SK-N-SH treated with all-trans-retinoic acid at 6 μM for 48 hours (cell line): ENCODE results near the gene NCF2.
"Not testable (repeated sequence)": the region's sequence is repeated elsewhere in the genome, so short reads cannot be mapped to it uniquely, and the experiment has no call there.

Experiments
- ATAC-seq: fragments of 200-7000 bp; cut with Tn5 transposase; 3 replicates; pipeline ENCODE4 v1.9.1; 2020; ENCODE audit warnings: mild to moderate bottlenecking, moderate library complexity
- ARNTL ChIP-seq: fragments of 450-650 bp; formaldehyde crosslinking; IDR thresholded peaks from 2 replicates; pipeline ENCODE4 v1.5.0; 2020; ENCODE audit warnings: low read depth, mild to moderate bottlenecking, moderate library complexity, borderline replicate concordance
- BACH2 ChIP-seq: fragments of 250-450 bp; sonication (Bioruptor Pico); IDR thresholded peaks from 2 replicates; pipeline ENCODE4 v1.9.0; 2021; ENCODE audit warnings: mild to moderate bottlenecking, borderline replicate concordance
- CSDC2 ChIP-seq: fragments of 250-450 bp; sonication (Bioruptor Pico); IDR thresholded peaks from 2 replicates; pipeline ENCODE4 v1.5.0; 2020; ENCODE audit warnings: mild to moderate bottlenecking, moderate library complexity
- ESRRG ChIP-seq: fragments of 250-450 bp; sonication (Bioruptor Pico); IDR thresholded peaks from 2 replicates; pipeline ENCODE4 v1.6.1; 2021; ENCODE audit warnings: mild to moderate bottlenecking
- GLIS3 ChIP-seq: fragments of 250-450 bp; sonication (Bioruptor Pico); IDR thresholded peaks from 2 replicates; pipeline ENCODE4 v1.5.0; 2020; ENCODE audit warnings: mild to moderate bottlenecking, moderate library complexity
- ISL1 ChIP-seq: fragments of 250-450 bp; sonication (Bioruptor Pico); IDR thresholded peaks from 2 replicates; pipeline ENCODE4 v2.1.2; 2022; ENCODE audit warnings: mild to moderate bottlenecking, moderate library complexity
- OSR1 ChIP-seq: fragments of 250-450 bp; sonication (Bioruptor Pico); IDR thresholded peaks from 2 replicates; pipeline ENCODE4 v1.8.0; 2022; ENCODE audit warnings: moderate library complexity, mild to moderate bottlenecking, inconsistent platforms
- PPARA ChIP-seq: fragments of 250-450 bp; sonication (Bioruptor Pico); IDR thresholded peaks from 2 replicates; pipeline ENCODE4 v1.5.0; 2020; ENCODE audit warnings: mild to moderate bottlenecking, borderline replicate concordance
- RARB ChIP-seq: fragments of 250-450 bp; sonication (Bioruptor Pico); IDR thresholded peaks from 2 replicates; pipeline ENCODE4 v1.8.0; 2021; ENCODE audit warnings: mild to moderate bottlenecking, moderate library complexity
- SNAI2 ChIP-seq: fragments of 250-450 bp; sonication (Bioruptor Pico); IDR thresholded peaks from 2 replicates; pipeline ENCODE4 v1.5.0; 2020; ENCODE audit warnings: mild to moderate bottlenecking, moderate library complexity
- TOX ChIP-seq: fragments of 250-450 bp; sonication (Bioruptor Pico); IDR thresholded peaks from 2 replicates; pipeline ENCODE4 v1.8.0; 2021; ENCODE audit warnings: mild to moderate bottlenecking, moderate library complexity, borderline replicate concordance
- ZC3H10 ChIP-seq: fragments of 250-450 bp; sonication (Bioruptor Pico); IDR thresholded peaks from 2 replicates; pipeline ENCODE4 v1.5.1; 2021; ENCODE audit warnings: mild to moderate bottlenecking, moderate library complexity
- ZFP3 ChIP-seq: fragments of 250-450 bp; sonication (Bioruptor Pico); IDR thresholded peaks from 2 replicates; pipeline ENCODE4 v1.5.0; 2020; ENCODE audit warnings: mild to moderate bottlenecking, moderate library complexity
- ZFP30 ChIP-seq: fragments of 450-650 bp; formaldehyde crosslinking; IDR thresholded peaks from 2 replicates; pipeline ENCODE4 v1.5.0; 2022; ENCODE audit warnings: mild to moderate bottlenecking, moderate library complexity
- ZNF565 ChIP-seq: fragments of 450-650 bp; formaldehyde crosslinking; conservative IDR thresholded peaks from 2 replicates; pipeline ENCODE4 v1.5.0; 2020; ENCODE audit warnings: low read depth, mild to moderate bottlenecking, moderate library complexity
- ZNF70 ChIP-seq: fragments of 450-650 bp; formaldehyde crosslinking; IDR thresholded peaks from 2 replicates; pipeline ENCODE4 v1.5.0; 2020; ENCODE audit warnings: mild to moderate bottlenecking, moderate library complexity
- TF ChIP-seq, protein P1 (sequence below): fragments of 250-450 bp; sonication (Bioruptor Pico); IDR thresholded peaks from 2 replicates; pipeline ENCODE4 v1.5.1; 2021; ENCODE audit warnings: mild to moderate bottlenecking, moderate library complexity
- TF ChIP-seq, protein P2 (sequence below): fragments of 250-450 bp; sonication (Bioruptor Pico); IDR thresholded peaks from 2 replicates; pipeline ENCODE4 v1.5.1; 2020; ENCODE audit warnings: low read depth, mild to moderate bottlenecking, moderate library complexity
- TF ChIP-seq, protein P3 (sequence below): fragments of 250-450 bp; sonication (Bioruptor Pico); IDR thresholded peaks from 2 replicates; pipeline ENCODE4 v1.8.0; 2020; ENCODE audit warnings: mild to moderate bottlenecking, moderate library complexity, borderline replicate concordance
- TF ChIP-seq, protein P4 (sequence below): fragments of 250-450 bp; sonication (Bioruptor Pico); IDR thresholded peaks from 2 replicates; pipeline ENCODE4 v1.5.0; 2020; ENCODE audit warnings: mild to moderate bottlenecking, moderate library complexity
- TF ChIP-seq, protein P5 (sequence below): fragments of 250-450 bp; sonication (Bioruptor Pico); IDR thresholded peaks from 2 replicates; pipeline ENCODE4 v1.8.0; 2021; ENCODE audit warnings: low read depth, mild to moderate bottlenecking, moderate library complexity, borderline replicate concordance

Gene NCF2

DNA sequence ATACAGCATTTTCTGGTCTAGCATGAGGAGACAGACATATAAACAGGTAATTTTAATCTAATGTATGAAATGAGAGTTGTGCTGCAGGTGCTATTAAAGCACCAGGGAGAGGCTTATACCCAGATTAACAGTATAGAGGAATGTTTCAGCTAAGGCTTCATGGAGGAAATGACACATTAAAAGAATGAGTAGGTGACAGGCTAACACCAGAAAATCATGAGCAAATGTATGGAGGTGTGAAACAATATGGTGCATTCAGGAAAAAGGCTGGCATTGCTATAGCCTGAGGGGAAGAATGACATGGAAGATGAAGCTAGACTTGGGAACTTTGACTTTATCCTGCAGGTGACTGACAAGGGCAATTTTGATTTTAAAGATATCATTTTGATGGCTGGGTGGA is 38.3 kb upstream of the NCF2 start:
- no peak for ATAC-seq
- TF ChIP-seq OSR1 (CRISPR knock-in tag): peak; percentile 71; the same call in 1 of the 2 replicates
- TF ChIP-seq ARNTL (CRISPR knock-in tag): no peak
- no peak for TF ChIP-seq PPARA (CRISPR knock-in tag)
- TF ChIP-seq, protein P1, sequence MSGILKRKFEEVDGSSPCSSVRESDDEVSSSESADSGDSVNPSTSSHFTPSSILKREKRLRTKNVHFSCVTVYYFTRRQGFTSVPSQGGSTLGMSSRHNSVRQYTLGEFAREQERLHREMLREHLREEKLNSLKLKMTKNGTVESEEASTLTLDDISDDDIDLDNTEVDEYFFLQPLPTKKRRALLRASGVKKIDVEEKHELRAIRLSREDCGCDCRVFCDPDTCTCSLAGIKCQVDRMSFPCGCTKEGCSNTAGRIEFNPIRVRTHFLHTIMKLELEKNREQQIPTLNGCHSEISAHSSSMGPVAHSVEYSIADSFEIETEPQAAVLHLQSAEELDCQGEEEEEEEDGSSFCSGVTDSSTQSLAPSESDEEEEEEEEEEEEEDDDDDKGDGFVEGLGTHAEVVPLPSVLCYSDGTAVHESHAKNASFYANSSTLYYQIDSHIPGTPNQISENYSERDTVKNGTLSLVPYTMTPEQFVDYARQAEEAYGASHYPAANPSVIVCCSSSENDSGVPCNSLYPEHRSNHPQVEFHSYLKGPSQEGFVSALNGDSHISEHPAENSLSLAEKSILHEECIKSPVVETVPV (CRISPR knock-in tag): no peak
- TF ChIP-seq SNAI2: no peak
- TF ChIP-seq GLIS3: no peak

DNA sequence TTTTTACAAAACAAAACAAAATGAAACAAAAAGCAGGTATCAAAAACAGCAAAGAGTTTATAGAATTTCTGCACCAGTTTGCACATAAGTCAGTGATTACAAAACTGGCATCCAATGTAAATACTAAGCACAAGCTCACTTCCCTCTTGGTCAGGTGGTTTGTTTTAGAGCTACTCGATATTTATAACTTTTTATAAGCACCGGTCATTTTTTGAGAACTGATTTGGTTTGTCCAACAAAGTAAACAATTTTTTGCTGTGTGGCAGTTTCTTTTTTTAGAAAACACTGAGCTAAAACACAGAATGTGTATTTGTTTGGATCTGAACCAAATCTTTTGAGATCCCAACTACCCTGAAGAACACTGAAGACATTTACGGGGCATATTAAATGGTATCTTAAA is 36.0 kb upstream of the NCF2 start:
- not testable (repeated sequence) for ATAC-seq

DNA sequence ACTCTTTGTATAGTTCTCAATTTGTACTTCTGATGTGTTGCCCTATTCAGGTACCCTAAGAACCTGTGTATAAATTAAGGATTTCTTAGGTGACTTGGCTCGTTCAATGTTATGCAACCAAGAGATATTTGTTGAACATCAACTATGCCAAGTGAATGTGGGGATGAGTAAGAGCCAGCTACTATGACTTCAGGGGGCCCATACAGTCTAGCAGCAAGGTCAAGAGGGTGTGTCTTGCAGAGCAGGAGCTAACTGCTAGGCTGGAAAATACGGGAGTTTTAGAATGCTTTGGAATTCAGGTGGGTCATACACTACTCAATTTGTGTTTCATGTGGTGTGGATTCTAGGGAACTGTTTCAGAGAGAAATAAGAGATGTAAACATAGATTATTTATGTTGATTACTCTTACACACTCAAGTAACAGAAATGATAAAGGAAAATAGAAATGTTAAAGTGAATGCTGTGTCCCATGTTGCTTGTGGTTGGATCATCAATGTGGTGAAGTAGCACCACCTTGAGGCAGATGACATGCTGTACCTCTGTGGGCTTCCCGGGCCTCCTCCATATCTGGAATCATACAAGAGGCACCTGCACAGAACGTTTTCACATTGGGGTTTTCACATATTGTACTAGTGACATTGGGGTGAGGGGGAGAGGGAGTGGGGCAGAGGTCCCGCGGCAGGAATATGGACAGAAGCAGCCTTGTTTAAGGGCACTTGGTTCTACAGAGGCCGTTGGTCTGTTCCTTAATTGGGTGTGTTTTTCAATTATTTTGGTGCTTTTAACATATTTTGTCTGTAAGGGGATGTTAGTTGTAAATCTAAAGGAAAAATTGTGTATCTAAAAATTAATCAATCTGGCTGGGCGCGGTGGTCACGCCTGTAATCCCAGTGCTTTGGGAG is 32.9 kb upstream of the NCF2 start:
- ATAC-seq: peak; percentile 98
- 0 out of 2 replicates have a peak, but pooled peaks have one; percentile 31 for TF ChIP-seq RARB (CRISPR knock-in tag)
- TF ChIP-seq ZNF565 (CRISPR knock-in tag): no peak

DNA sequence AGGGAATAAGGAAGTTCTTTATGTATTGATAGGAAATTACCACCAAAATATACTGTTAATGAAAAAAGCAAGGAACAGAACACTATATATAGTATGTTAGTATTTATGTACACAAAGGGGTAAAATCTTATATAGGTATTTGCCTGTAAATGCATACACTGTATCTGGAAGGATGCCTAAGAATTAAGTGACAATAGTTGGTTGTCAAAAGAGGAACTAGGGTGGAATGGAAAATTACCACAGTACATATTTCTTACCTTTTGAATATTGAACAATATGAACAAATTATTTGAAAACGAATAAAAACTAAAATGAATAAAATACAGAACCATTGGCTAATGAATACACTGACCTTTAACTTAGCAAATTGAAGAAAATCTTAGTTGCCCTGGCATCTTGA is 31.8 kb upstream of the NCF2 start:
- ATAC-seq: no peak
- TF ChIP-seq PPARA (CRISPR knock-in tag) (no peak), ZFP30 (CRISPR knock-in tag) (no peak), ZNF565 (CRISPR knock-in tag) (no peak), GLIS3 (no peak), ZFP3 (CRISPR knock-in tag) (no peak), ZC3H10 (CRISPR knock-in tag) (no peak), SNAI2 (no peak), CSDC2 (no peak), ISL1 (CRISPR knock-in tag) (no peak), RARB (CRISPR knock-in tag) (no peak), ESRRG (CRISPR knock-in tag) (no peak), ZNF70 (CRISPR knock-in tag) (no peak), TOX (CRISPR knock-in tag) (no peak)
- TF ChIP-seq, protein P2, sequence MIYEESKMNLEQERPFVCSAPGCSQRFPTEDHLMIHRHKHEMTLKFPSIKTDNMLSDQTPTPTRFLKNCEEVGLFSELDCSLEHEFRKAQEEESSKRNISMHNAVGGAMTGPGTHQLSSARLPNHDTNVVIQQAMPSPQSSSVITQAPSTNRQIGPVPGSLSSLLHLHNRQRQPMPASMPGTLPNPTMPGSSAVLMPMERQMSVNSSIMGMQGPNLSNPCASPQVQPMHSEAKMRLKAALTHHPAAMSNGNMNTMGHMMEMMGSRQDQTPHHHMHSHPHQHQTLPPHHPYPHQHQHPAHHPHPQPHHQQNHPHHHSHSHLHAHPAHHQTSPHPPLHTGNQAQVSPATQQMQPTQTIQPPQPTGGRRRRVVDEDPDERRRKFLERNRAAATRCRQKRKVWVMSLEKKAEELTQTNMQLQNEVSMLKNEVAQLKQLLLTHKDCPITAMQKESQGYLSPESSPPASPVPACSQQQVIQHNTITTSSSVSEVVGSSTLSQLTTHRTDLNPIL (CRISPR knock-in tag): no peak
- TF ChIP-seq, protein P3, sequence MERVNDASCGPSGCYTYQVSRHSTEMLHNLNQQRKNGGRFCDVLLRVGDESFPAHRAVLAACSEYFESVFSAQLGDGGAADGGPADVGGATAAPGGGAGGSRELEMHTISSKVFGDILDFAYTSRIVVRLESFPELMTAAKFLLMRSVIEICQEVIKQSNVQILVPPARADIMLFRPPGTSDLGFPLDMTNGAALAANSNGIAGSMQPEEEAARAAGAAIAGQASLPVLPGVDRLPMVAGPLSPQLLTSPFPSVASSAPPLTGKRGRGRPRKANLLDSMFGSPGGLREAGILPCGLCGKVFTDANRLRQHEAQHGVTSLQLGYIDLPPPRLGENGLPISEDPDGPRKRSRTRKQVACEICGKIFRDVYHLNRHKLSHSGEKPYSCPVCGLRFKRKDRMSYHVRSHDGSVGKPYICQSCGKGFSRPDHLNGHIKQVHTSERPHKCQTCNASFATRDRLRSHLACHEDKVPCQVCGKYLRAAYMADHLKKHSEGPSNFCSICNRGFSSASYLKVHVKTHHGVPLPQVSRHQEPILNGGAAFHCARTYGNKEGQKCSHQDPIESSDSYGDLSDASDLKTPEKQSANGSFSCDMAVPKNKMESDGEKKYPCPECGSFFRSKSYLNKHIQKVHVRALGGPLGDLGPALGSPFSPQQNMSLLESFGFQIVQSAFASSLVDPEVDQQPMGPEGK (CRISPR knock-in tag): no peak
- TF ChIP-seq, protein P4, sequence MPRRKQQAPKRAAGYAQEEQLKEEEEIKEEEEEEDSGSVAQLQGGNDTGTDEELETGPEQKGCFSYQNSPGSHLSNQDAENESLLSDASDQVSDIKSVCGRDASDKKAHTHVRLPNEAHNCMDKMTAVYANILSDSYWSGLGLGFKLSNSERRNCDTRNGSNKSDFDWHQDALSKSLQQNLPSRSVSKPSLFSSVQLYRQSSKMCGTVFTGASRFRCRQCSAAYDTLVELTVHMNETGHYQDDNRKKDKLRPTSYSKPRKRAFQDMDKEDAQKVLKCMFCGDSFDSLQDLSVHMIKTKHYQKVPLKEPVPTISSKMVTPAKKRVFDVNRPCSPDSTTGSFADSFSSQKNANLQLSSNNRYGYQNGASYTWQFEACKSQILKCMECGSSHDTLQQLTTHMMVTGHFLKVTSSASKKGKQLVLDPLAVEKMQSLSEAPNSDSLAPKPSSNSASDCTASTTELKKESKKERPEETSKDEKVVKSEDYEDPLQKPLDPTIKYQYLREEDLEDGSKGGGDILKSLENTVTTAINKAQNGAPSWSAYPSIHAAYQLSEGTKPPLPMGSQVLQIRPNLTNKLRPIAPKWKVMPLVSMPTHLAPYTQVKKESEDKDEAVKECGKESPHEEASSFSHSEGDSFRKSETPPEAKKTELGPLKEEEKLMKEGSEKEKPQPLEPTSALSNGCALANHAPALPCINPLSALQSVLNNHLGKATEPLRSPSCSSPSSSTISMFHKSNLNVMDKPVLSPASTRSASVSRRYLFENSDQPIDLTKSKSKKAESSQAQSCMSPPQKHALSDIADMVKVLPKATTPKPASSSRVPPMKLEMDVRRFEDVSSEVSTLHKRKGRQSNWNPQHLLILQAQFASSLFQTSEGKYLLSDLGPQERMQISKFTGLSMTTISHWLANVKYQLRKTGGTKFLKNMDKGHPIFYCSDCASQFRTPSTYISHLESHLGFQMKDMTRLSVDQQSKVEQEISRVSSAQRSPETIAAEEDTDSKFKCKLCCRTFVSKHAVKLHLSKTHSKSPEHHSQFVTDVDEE: no peak
- TF ChIP-seq, all 23 proteins: peak for 0

DNA sequence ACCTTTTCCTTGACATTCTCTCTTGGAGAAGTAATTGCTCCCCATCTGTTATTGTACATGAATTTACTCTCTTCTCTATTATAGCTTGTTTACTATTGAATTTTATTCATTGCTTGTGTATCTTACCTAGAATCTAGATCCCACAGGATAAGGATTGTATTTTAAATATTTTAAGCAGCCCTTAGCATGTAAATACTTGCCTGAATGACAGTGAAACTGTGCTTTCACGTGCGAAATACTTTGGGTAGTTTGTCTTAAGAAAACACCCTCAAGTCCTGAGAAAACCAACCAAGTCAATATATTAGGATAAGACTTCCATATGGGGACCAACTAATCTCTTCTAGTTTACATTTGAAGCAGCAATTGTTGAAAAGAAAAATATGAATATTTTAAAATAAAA is 30.1 kb upstream of the NCF2 start:
- ATAC-seq: no peak
- no peak for TF ChIP-seq CSDC2
- no peak for TF ChIP-seq RARB (CRISPR knock-in tag)
- no peak for TF ChIP-seq ZFP3 (CRISPR knock-in tag)
- TF ChIP-seq ZC3H10 (CRISPR knock-in tag): no peak
- TF ChIP-seq, protein P5, sequence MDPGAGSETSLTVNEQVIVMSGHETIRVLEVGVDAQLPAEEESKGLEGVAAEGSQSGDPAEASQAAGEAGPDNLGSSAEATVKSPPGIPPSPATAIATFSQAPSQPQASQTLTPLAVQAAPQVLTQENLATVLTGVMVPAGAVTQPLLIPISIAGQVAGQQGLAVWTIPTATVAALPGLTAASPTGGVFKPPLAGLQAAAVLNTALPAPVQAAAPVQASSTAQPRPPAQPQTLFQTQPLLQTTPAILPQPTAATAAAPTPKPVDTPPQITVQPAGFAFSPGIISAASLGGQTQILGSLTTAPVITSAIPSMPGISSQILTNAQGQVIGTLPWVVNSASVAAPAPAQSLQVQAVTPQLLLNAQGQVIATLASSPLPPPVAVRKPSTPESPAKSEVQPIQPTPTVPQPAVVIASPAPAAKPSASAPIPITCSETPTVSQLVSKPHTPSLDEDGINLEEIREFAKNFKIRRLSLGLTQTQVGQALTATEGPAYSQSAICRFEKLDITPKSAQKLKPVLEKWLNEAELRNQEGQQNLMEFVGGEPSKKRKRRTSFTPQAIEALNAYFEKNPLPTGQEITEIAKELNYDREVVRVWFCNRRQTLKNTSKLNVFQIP: no peak
- TF ChIP-seq TOX (CRISPR knock-in tag): no peak
- no peak for TF ChIP-seq ZNF565 (CRISPR knock-in tag)
- TF ChIP-seq, protein P3 (CRISPR knock-in tag): no peak
- no peak for TF ChIP-seq OSR1 (CRISPR knock-in tag)
- TF ChIP-seq SNAI2: no peak
- no peak for TF ChIP-seq ISL1 (CRISPR knock-in tag)
- TF ChIP-seq PPARA (CRISPR knock-in tag): no peak
- TF ChIP-seq BACH2 (CRISPR knock-in tag): no peak
